ENCODE measurements around the gene ZDHHC7.

GRCh38 chr16:85010446-85010930, 847 bp downstream of the ZDHHC7 start:
- TF ChIP-seq, protein P1, sequence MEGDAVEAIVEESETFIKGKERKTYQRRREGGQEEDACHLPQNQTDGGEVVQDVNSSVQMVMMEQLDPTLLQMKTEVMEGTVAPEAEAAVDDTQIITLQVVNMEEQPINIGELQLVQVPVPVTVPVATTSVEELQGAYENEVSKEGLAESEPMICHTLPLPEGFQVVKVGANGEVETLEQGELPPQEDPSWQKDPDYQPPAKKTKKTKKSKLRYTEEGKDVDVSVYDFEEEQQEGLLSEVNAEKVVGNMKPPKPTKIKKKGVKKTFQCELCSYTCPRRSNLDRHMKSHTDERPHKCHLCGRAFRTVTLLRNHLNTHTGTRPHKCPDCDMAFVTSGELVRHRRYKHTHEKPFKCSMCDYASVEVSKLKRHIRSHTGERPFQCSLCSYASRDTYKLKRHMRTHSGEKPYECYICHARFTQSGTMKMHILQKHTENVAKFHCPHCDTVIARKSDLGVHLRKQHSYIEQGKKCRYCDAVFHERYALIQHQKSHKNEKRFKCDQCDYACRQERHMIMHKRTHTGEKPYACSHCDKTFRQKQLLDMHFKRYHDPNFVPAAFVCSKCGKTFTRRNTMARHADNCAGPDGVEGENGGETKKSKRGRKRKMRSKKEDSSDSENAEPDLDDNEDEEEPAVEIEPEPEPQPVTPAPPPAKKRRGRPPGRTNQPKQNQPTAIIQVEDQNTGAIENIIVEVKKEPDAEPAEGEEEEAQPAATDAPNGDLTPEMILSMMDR (IDR thresholded peaks at IDR 0.05), result no peak
- TF ChIP-seq POLR2A (IDR thresholded peaks at IDR 0.05), result no peak

Measured in body of pancreas (tissue), 4 donors.